ENCODE measurements around the gene RASSF3. TPM values are rescaled to one million over a fixed set of nuclear protein-coding genes. Genes with fewer than 3 reads are reported as not detected.

RASSF3 gene
- total RNA-seq, 1 donor = 13.8 TPM

- Histone ChIP-seq H3K36me3 (ENCODE audit: insufficient read depth, low read length) (no peaks in the 10 kb centered on the region), H3K27ac (ENCODE audit: low read depth, low read length) (no peak overlapping the region), H3K4me2 (ENCODE audit: insufficient read depth, low read length) (no peak overlapping the region), H3K79me2 (ENCODE audit: insufficient read depth, low read length) (no peaks in the 10 kb centered on the region), H3K27me3 (ENCODE audit: insufficient read depth, low read length) (no peaks in the 10 kb centered on the region), H3K9me3 (ENCODE audit: low read depth, low read length) (no peaks in the 10 kb centered on the region), H2AFZ (ENCODE audit: low read length) (no peak overlapping the region), H4K20me1 (ENCODE audit: insufficient read depth, low read length) (no peaks in the 10 kb centered on the region), H3K4me3 (ENCODE audit: insufficient read depth, low read length) (no peak overlapping the region), H3K4me1 (ENCODE audit: insufficient read depth, low read length) (no peaks in the 10 kb centered on the region)
- DNase-seq (ENCODE audit: insufficient read length, low spot score, missing footprints) = no peak
- TF ChIP-seq CTCF (IDR thresholded peaks at IDR 0.05; ENCODE audit: extremely low read depth, low read depth, low read length) = no peak
Measured at GRCh38 chr12:64595863-64596793, 14.2 kb upstream of the RASSF3 start.

- Histone ChIP-seq H3K79me2 (ENCODE audit: insufficient read depth, low read length) (no peaks in the 10 kb centered on the region), H3K4me3 (ENCODE audit: insufficient read depth, low read length) (no peak overlapping the region), H3K4me2 (ENCODE audit: insufficient read depth, low read length) (no peak overlapping the region), H3K9me3 (ENCODE audit: low read depth, low read length) (no peaks in the 10 kb centered on the region), H4K20me1 (ENCODE audit: insufficient read depth, low read length) (no peaks in the 10 kb centered on the region), H2AFZ (ENCODE audit: low read length) (no peak overlapping the region), H3K27me3 (ENCODE audit: insufficient read depth, low read length) (no peaks in the 10 kb centered on the region), H3K36me3 (ENCODE audit: insufficient read depth, low read length) (no peaks in the 10 kb centered on the region), H3K27ac (ENCODE audit: low read depth, low read length) (no peak overlapping the region), H3K4me1 (ENCODE audit: insufficient read depth, low read length) (no peaks in the 10 kb centered on the region)
- DNase-seq (ENCODE audit: insufficient read length, low spot score, missing footprints) = peak; percentile 35
- no peak for TF ChIP-seq CTCF (IDR thresholded peaks at IDR 0.05; ENCODE audit: extremely low read depth, low read depth, low read length)
Measured at GRCh38 chr12:64598831-64599230, 11.5 kb upstream of the RASSF3 start.

GRCh38 chr12:64600164-64600561 is 10.1 kb upstream of the RASSF3 start:
- Histone ChIP-seq H3K9me3 (ENCODE audit: low read depth, low read length) (no peaks in the 10 kb centered on the region), H3K27me3 (ENCODE audit: insufficient read depth, low read length) (no peaks in the 10 kb centered on the region), H3K4me2 (ENCODE audit: insufficient read depth, low read length) (no peak overlapping the region), H2AFZ (ENCODE audit: low read length) (no peak overlapping the region), H4K20me1 (ENCODE audit: insufficient read depth, low read length) (no peaks in the 10 kb centered on the region), H3K4me3 (ENCODE audit: insufficient read depth, low read length) (no peak overlapping the region), H3K4me1 (ENCODE audit: insufficient read depth, low read length) (no peaks in the 10 kb centered on the region), H3K79me2 (ENCODE audit: insufficient read depth, low read length) (no peaks in the 10 kb centered on the region), H3K36me3 (ENCODE audit: insufficient read depth, low read length) (no peaks in the 10 kb centered on the region), H3K27ac (ENCODE audit: low read depth, low read length) (no peak overlapping the region)
- DNase-seq (ENCODE audit: insufficient read length, low spot score, missing footprints) = no peak
- no peak for TF ChIP-seq CTCF (IDR thresholded peaks at IDR 0.05; ENCODE audit: extremely low read depth, low read depth, low read length)

- Histone ChIP-seq H3K36me3 (ENCODE audit: insufficient read depth, low read length) (no peaks in the 10 kb centered on the region), H3K4me3 (ENCODE audit: insufficient read depth, low read length) (no peak overlapping the region), H3K27me3 (ENCODE audit: insufficient read depth, low read length) (no peaks in the 10 kb centered on the region), H3K4me1 (ENCODE audit: insufficient read depth, low read length) (no peaks in the 10 kb centered on the region), H2AFZ (ENCODE audit: low read length) (no peak overlapping the region), H3K79me2 (ENCODE audit: insufficient read depth, low read length) (no peaks in the 10 kb centered on the region), H4K20me1 (ENCODE audit: insufficient read depth, low read length) (no peaks in the 10 kb centered on the region), H3K9me3 (ENCODE audit: low read depth, low read length) (no peaks in the 10 kb centered on the region), H3K4me2 (ENCODE audit: insufficient read depth, low read length) (no peak overlapping the region), H3K27ac (ENCODE audit: low read depth, low read length) (no peak overlapping the region)
- DNase-seq (ENCODE audit: insufficient read length, low spot score, missing footprints) = peak; percentile 35
- no peak for TF ChIP-seq CTCF (IDR thresholded peaks at IDR 0.05; ENCODE audit: extremely low read depth, low read depth, low read length)
Measured at GRCh38 chr12:64603183-64603841, 7.0 kb upstream of the RASSF3 start.

Measured in osteoblast (primary cell).